HEK293T (cell line): ENCODE results near the gene STIP1.

ENCODE experiments used
- ARNT ChIP-seq: fragments of 450-650 bp; IDR thresholded peaks from 2 replicates; pipeline ENCODE4 v1.6.1; 2017; ENCODE audit warnings: mild to moderate bottlenecking
- FOXA1 ChIP-seq: fragments of 450-650 bp; IDR thresholded peaks from 2 replicates; pipeline ENCODE4 v1.6.1; 2016; ENCODE audit warnings: mild to moderate bottlenecking
- FOXK2 ChIP-seq: fragments of 450-650 bp; IDR thresholded peaks from 2 replicates; pipeline ENCODE4 v1.6.1; 2016; ENCODE audit warnings: mild to moderate bottlenecking

- TF ChIP-seq FOXK2: no peak
- no peak for TF ChIP-seq ARNT
- no peak for TF ChIP-seq FOXA1
Observed at GRCh38 chr11:64240435-64241240, 54.7 kb downstream of the STIP1 start, which contains the start of gene FKBP2.
